Subcutaneous adipose tissue (tissue), 4 donors: ENCODE data around the gene INTS7. TPM values are rescaled to one million over a fixed set of nuclear protein-coding genes. Genes with fewer than 3 reads are reported as not detected.

Experiments used
- CTCF ChIP-seq: fragments of 450-650 bp; IDR thresholded peaks from one replicate; pipeline ENCODE4 v1.5.1; 2016; ENCODE audit warnings: low read depth, mild to moderate bottlenecking, control low read depth, antibody characterized with exemption, moderate library complexity
- total RNA-seq, 4 donors: library from RNA; depleted of rRNA; stranded (reverse); fragments of >200 nt; gene quantifications; one replicate each; pipeline ENCODE4 v1.1.0, GENCODE V29; 2016

Gene INTS7
- total RNA-seq, 4 donors from 2014 or later: 4.0 to 11.6 (median 6.6) TPM

- no peak for TF ChIP-seq CTCF
Measured at GRCh38 chr1:211991695-211992094, 43.7 kb downstream of the INTS7 start.

GRCh38 chr1:211986628-211987254 lies 48.6 kb downstream of the INTS7 start:
- TF ChIP-seq CTCF: no peak

- no peak for TF ChIP-seq CTCF
Measured at GRCh38 chr1:211985556-211986264, 49.6 kb downstream of the INTS7 start.

GRCh38 chr1:211978596-211978995 lies 56.8 kb downstream of the INTS7 start:
- no peak for TF ChIP-seq CTCF

- no peak for TF ChIP-seq CTCF
Measured at GRCh38 chr1:211975152-211975941, 60.0 kb downstream of the INTS7 start.

- no peak for TF ChIP-seq CTCF
Measured at GRCh38 chr1:211973541-211973940, 61.8 kb downstream of the INTS7 start.
